Activated CD4-positive, alpha-beta T cell treated with anti-CD3 and anti-CD28 coated beads, Interleukin-2, amount 10 ng/mL, durations not matched to agents 7 days and 5 days (primary cell): Measurements from ENCODE around the gene SLC66A1. TPM values are rescaled to one million over a fixed set of nuclear protein-coding genes. Genes with fewer than 3 reads are reported as not detected.
"Not testable (repeated sequence)": the region's sequence is repeated elsewhere in the genome, so short reads cannot be mapped to it uniquely, and the experiment has no call there.

Source experiments
- CTCF ChIA-PET: fragments of 350-600 bp; sonication (Branson Sonifier 250); formaldehyde crosslinking; loops from one replicate; lab custom pipeline; 2021; ENCODE audit warnings: antibody characterized with exemption; lab: Charles Lee
- POLR2A ChIA-PET: fragments of 350-600 bp; sonication (Branson Sonifier 250); formaldehyde crosslinking; loops from one replicate; lab custom pipeline; 2021; ENCODE audit warnings: antibody characterized with exemption; lab: Charles Lee
- DNase-seq: peaks from one replicate; pipeline ENCODE4 v3.0.0-alpha.2; 2020
- H3K27ac Mint-ChIP-seq: one replicate; pipeline ENCODE4 v1.8.0; 2021; ENCODE audit warnings: mild to moderate bottlenecking, moderate library complexity, mixed read lengths
- H3K27me3 Mint-ChIP-seq: one replicate; pipeline ENCODE4 v1.8.0; 2021; ENCODE audit warnings: mixed read lengths
- H3K36me3 Mint-ChIP-seq: one replicate; pipeline ENCODE4 v1.8.0; 2021; ENCODE audit warnings: low read depth, mixed read lengths
- H3K4me1 Mint-ChIP-seq: one replicate; pipeline ENCODE4 v1.8.0; 2021; ENCODE audit warnings: mixed read lengths
- H3K4me3 Mint-ChIP-seq: one replicate; pipeline ENCODE4 v1.8.0; 2021; ENCODE audit warnings: mild to moderate bottlenecking, moderate library complexity, mixed read lengths
- H3K9me3 Mint-ChIP-seq: one replicate; pipeline ENCODE4 v1.8.0; 2021; ENCODE audit warnings: mixed read lengths
- total RNA-seq, 2 experiments: library from RNA; stranded (reverse); gene quantifications; one replicate each; pipeline ENCODE4 v1.2.3, GENCODE V29; 2021

Gene SLC66A1
- total RNA-seq, 2 experiments from 2014 or later = 4.9 to 5.3 TPM

DNA sequence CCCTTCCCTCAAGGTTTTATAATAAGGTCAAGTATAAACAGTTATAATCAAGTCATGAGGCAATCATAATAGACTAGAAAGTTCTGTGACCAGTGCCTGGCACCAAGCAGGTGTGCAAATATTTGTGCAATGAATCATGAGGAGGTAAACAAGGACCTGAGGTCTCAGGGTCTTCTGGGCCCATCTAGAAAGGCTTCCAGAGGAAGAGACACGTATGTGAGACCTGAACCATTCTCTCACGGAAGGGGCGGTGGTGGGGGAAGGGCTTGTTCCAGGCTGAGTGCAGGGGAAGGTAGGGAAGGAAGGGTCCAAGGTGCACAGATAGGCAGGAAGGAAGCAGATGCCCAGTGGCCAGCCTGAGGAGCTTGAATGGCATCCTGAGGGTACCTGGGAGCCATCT is 26.8 kb upstream of the SLC66A1 start:
- H3K36me3 Mint-ChIP-seq, DNase-seq, POLR2A ChIA-PET, CTCF ChIA-PET, H3K27ac Mint-ChIP-seq, H3K9me3 Mint-ChIP-seq, H3K4me3 Mint-ChIP-seq, H3K4me1 Mint-ChIP-seq: not testable (repeated sequence)
- peaks cover 16% of the 10 kb centered on the region for H3K27me3 Mint-ChIP-seq

DNA sequence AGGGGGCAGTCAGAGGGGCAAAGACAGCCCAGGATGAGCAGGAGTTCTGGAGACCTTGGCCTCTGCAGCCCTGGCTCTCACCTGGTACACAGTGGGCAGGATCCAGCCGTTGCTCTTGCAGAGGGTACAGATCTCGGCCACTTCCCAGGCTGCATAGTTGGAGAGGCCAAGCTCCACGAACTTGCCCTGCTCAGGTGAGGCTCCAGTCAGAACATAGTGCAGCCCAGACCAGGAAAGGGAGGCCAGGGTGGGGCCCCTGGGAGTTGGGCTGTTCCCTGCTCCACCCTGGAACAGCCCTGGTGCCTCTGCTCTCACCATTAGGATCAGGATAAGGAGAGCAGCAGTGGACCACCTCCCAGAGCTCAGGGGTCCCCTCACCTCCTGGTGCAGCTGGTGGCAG is 26.3 kb upstream of the SLC66A1 start:
- H3K4me1 Mint-ChIP-seq, DNase-seq, H3K9me3 Mint-ChIP-seq, H3K36me3 Mint-ChIP-seq, POLR2A ChIA-PET, H3K27ac Mint-ChIP-seq, CTCF ChIA-PET, H3K4me3 Mint-ChIP-seq: not testable (repeated sequence)
- H3K27me3 Mint-ChIP-seq = peaks cover 16% of the 10 kb centered on the region

GRCh38 chr1:19287436-19288185 is 24.5 kb upstream of the SLC66A1 start:
- H3K36me3 Mint-ChIP-seq = no peaks in the 10 kb centered on the region
- ChIA-PET POLR2A (no interaction called here), CTCF (interaction anchor here (1.0 kb wide), 1 partner anchor 26 kb away, joined by 3 read pairs; no protein-coding TSS in a partner anchor)
- peaks cover 8% of the 10 kb centered on the region for H3K4me1 Mint-ChIP-seq
- no peak for DNase-seq
- H3K27me3 Mint-ChIP-seq = peaks cover 16% of the 10 kb centered on the region
- H3K9me3 Mint-ChIP-seq = peaks cover 4% of the 10 kb centered on the region
- peak overlapping the region; percentile 54 for H3K4me3 Mint-ChIP-seq
- no peak overlapping the region for H3K27ac Mint-ChIP-seq

- H3K9me3 Mint-ChIP-seq, H3K36me3 Mint-ChIP-seq, CTCF ChIA-PET, H3K27ac Mint-ChIP-seq, POLR2A ChIA-PET, H3K4me1 Mint-ChIP-seq: not testable (repeated sequence)
- peak within 1 kb of the TSS; percentile 54 for H3K4me3 Mint-ChIP-seq
- peaks cover 16% of the 10 kb centered on the region for H3K27me3 Mint-ChIP-seq
- peak; percentile 70 for DNase-seq
These were observed 23.5 kb upstream of the SLC66A1 start, which contains the start of gene AKR7A3 for GRCh38 chr1:19288324-19289241. Gene AKR7A3 (minus strand): TSS chr1:19288770. CDS start chr1:19288709, 61 bp downstream.

- no peak overlapping the region for H3K27ac Mint-ChIP-seq
- DNase-seq = no peak
- ChIA-PET CTCF (interaction anchor here (0.5 kb wide), 1 partner anchor 15 kb away, joined by 3 read pairs; no protein-coding TSS in a partner anchor), POLR2A (no interaction called here)
- peaks cover 9% of the 10 kb centered on the region for H3K9me3 Mint-ChIP-seq
- H3K27me3 Mint-ChIP-seq = peaks cover 16% of the 10 kb centered on the region
- H3K4me1 Mint-ChIP-seq = peaks cover 8% of the 10 kb centered on the region
- peaks cover 1% of the 10 kb centered on the region for H3K36me3 Mint-ChIP-seq
- H3K4me3 Mint-ChIP-seq = peak overlapping the region; percentile 47
These were observed 22.9 kb upstream of the SLC66A1 start for GRCh38 chr1:19289244-19289643.

- Mint-ChIP-seq H3K4me3 (no peak overlapping the region), H3K9me3 (peaks cover 31% of the 10 kb centered on the region), H3K4me1 (no peaks in the 10 kb centered on the region), H3K27me3 (peaks cover 3% of the 10 kb centered on the region), H3K36me3 (peaks cover 14% of the 10 kb centered on the region), H3K27ac (no peak overlapping the region)
- ChIA-PET POLR2A (no interaction called here), CTCF (interaction anchor here (1.3 kb wide), 1 partner anchor 69 kb away, joined by 3 read pairs; no protein-coding TSS in a partner anchor)
- no peak for DNase-seq
These were observed 17.5 kb upstream of the SLC66A1 start for GRCh38 chr1:19294638-19295037.

DNA sequence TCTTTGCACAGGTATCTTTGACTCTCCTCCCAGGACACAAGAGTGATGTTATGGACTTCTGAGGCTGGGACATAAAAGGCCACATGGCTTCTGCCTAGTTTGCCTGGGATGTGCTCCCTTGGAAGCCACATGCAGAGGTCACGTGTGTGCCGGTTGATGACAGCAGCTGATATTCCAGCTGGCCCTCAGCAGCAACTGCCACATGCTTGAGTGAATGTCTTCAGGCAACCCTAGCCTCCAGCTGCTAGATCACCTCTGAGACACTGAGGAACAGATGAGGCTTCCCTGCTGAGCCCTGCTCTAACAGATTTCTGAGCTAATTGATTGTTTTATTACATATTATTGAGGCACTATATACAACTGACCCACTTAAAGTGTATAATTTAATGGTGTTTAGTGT is 11.9 kb upstream of the SLC66A1 start:
- Mint-ChIP-seq H3K27me3 (no peaks in the 10 kb centered on the region), H3K4me3 (no peak overlapping the region), H3K9me3 (peaks cover 13% of the 10 kb centered on the region), H3K4me1 (no peaks in the 10 kb centered on the region), H3K27ac (no peak overlapping the region), H3K36me3 (peaks cover 17% of the 10 kb centered on the region)
- ChIA-PET POLR2A (no interaction called here), CTCF (no interaction called here)
- no peak for DNase-seq

- not testable (repeated sequence) for DNase-seq, H3K4me1 Mint-ChIP-seq, H3K9me3 Mint-ChIP-seq, H3K4me3 Mint-ChIP-seq, H3K27ac Mint-ChIP-seq, H3K27me3 Mint-ChIP-seq
- ChIA-PET POLR2A (interaction anchor here (0.6 kb wide), 1 partner anchor 13 kb away, joined by 4 read pairs; no protein-coding TSS in a partner anchor), CTCF (interaction anchor here (0.6 to 0.7 kb wide), 2 partner anchors 15 to 286 kb away, joined by 3 to 4 read pairs; no protein-coding TSS in a partner anchor)
- H3K36me3 Mint-ChIP-seq = peaks cover 20% of the 10 kb centered on the region
These were observed 8.0 kb upstream of the SLC66A1 start for GRCh38 chr1:19304081-19304480.

GRCh38 chr1:19305880-19306279 is 6.2 kb upstream of the SLC66A1 start:
- Mint-ChIP-seq H3K36me3 (peaks cover 20% of the 10 kb centered on the region), H3K27me3 (no peaks in the 10 kb centered on the region), H3K9me3 (no peaks in the 10 kb centered on the region), H3K4me3 (no peak overlapping the region), H3K4me1 (peaks cover 9% of the 10 kb centered on the region), H3K27ac (no peak overlapping the region)
- POLR2A ChIA-PET = no interaction called here
- CTCF ChIA-PET = no interaction called here
- no peak for DNase-seq

- H3K27ac Mint-ChIP-seq = no peak overlapping the region
- H3K36me3 Mint-ChIP-seq = peaks cover 22% of the 10 kb centered on the region
- no peak overlapping the region for H3K4me3 Mint-ChIP-seq
- ChIA-PET POLR2A (no interaction called here), CTCF (no interaction called here)
- DNase-seq = no peak
- H3K27me3 Mint-ChIP-seq = no peaks in the 10 kb centered on the region
- no peaks in the 10 kb centered on the region for H3K9me3 Mint-ChIP-seq
- peaks cover 14% of the 10 kb centered on the region for H3K4me1 Mint-ChIP-seq
These were observed 5.2 kb upstream of the SLC66A1 start for GRCh38 chr1:19306941-19307340.

DNA sequence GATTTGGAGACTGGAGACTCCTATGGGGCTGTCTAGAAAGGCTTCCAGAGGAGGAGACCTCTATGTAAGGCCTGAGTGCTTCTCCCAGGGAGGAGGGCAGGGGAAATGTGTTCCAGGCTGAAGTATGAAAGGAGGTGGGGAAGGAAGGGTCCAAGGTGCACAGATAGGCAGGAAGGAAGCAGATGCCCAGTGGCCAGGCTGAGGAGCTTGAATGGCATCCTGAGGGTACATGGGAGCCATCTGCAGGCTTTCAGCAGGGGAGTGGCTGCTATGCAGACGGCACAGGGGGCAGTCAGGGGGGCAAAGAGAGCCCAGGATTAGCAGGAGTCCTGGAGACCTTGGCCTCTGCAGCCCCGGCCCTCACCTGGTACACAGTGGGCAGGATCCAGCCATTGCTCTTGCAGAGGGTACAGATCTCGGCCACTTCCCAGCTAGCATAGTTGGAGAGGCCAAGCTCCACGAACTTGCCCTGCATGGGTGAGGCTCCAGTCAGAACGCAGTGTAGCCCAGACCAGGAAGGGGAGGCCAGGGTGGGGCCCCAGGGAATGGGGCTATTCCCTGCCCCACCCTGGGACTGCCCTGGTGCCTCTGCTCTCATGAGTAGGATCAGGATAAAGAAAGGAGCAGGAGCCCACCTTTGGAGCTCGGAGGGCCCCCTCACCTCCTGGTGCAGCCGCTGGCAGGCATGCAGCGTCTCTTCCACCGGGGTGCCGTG is 4.2 kb upstream of the SLC66A1 start:
- CTCF ChIA-PET = no interaction called here
- H3K36me3 Mint-ChIP-seq = peaks cover 19% of the 10 kb centered on the region
- H3K27me3 Mint-ChIP-seq = no peaks in the 10 kb centered on the region
- no peak overlapping the region for H3K4me3 Mint-ChIP-seq
- POLR2A ChIA-PET = no interaction called here
- peaks cover 17% of the 10 kb centered on the region for H3K4me1 Mint-ChIP-seq
- no peaks in the 10 kb centered on the region for H3K9me3 Mint-ChIP-seq
- H3K27ac Mint-ChIP-seq = no peak overlapping the region
- no peak for DNase-seq

GRCh38 chr1:19308509-19308907 is 3.6 kb upstream of the SLC66A1 start:
- no peak for DNase-seq

More at GRCh38 chr1:19308509-19308907, 3.6 kb upstream of the SLC66A1 start:
- peaks cover 15% of the 10 kb centered on the region for H3K36me3 Mint-ChIP-seq
- H3K9me3 Mint-ChIP-seq = no peaks in the 10 kb centered on the region
- POLR2A ChIA-PET = no interaction called here
- H3K4me3 Mint-ChIP-seq = no peak overlapping the region
- H3K27ac Mint-ChIP-seq = no peak overlapping the region
- peaks cover 23% of the 10 kb centered on the region for H3K4me1 Mint-ChIP-seq
- CTCF ChIA-PET = interaction anchor here (0.5 kb wide), 1 partner anchor 35 kb away, joined by 4 read pairs; no protein-coding TSS in a partner anchor
- no peaks in the 10 kb centered on the region for H3K27me3 Mint-ChIP-seq
